Coronary artery (tissue), 2 donors: ENCODE data around the gene C11orf98.
A peak's percentile ranks its signal among the peaks of the same experiment; 100 is the strongest.
"Not testable (repeated sequence)": the region's sequence is repeated elsewhere in the genome, so short reads cannot be mapped to it uniquely, and the experiment has no call there.

Source experiments
- DNase-seq: peaks from one replicate; pipeline ENCODE4 v3.0.0-alpha.2; 2017; ENCODE audit warnings: low spot score
- H3K27ac ChIP-seq, 2 donors: fragments of 200-600 bp; sonication (generic); one replicate each; pipeline ENCODE4 v1.5.1; 2016 to 2019
- H3K4me3 ChIP-seq: fragments of 200-600 bp; sonication (generic); 2 replicates; pipeline ENCODE4 v1.5.1; 2016; ENCODE audit warnings: mild to moderate bottlenecking, moderate library complexity
- CTCF ChIP-seq: fragments of 200-600 bp; sonication (generic); IDR thresholded peaks from one replicate; pipeline ENCODE4 v1.5.1; 2019; ENCODE audit warnings: antibody characterized with exemption

The C11orf98 gene

DNA sequence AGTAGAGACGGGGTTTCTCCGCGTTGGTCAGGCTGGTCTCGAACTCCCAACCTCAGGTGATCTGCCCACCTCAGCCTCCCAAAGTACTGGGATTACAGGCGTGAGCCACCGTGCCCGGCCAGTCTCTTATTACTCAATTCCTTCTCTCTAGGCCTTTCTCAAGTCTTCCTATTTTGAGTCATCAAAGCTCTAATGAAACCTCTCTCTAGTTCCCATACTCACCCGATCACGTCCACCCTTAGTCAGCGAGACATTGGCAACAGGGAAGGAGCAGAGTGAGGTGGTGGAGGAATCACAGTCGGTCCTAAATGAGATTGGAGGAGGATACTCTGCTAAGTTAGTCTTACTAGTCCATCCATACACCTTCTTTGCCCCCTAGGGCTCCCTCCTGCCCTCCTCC lies 37.2 kb upstream of the C11orf98 start:
- H3K27ac ChIP-seq: no peak overlapping the region

DNA sequence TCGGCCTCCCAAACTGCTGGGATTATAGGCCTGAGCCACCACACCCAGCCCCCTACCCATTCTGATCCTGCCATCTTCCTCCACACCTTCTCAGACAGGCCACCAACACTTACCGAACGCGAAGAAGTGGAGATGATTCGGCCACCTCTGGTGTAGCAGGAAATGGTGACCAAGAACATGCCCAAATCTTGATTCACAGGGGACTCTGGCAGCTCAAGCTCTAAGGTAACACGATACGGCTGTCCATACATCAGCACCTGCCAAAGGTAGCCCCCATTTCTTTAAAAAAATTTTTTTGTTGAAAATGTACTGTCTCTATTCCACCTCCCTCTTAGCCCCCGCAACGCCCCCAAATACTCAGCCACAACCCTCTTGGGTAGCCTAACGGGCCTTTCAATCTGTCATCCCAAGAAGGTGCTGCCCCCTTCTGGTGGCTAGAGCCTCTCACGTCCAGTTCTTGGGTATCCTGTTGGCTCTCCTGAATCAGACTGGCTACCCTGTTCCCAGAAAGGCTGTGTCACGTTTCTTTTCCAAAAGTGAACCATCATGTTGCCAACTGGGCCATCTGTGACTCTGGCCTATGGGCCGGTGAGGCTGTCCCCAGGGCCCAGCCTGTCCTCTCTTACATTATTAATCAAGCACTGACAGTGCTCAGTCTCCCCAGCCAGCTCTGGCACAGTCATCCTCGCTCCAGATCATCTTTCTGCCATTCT lies 29.6 kb upstream of the C11orf98 start:
- Histone ChIP-seq H3K27ac (no peak overlapping the region), H3K4me3 (no peak overlapping the region)
- peak; percentile 74 for TF ChIP-seq CTCF
- DNase-seq: peak; percentile 82

More for the DNA sequence above, 37.2 kb upstream of the C11orf98 start:
- H3K4me3 ChIP-seq: no peak overlapping the region
- DNase-seq: no peak
- TF ChIP-seq CTCF: no peak

DNA sequence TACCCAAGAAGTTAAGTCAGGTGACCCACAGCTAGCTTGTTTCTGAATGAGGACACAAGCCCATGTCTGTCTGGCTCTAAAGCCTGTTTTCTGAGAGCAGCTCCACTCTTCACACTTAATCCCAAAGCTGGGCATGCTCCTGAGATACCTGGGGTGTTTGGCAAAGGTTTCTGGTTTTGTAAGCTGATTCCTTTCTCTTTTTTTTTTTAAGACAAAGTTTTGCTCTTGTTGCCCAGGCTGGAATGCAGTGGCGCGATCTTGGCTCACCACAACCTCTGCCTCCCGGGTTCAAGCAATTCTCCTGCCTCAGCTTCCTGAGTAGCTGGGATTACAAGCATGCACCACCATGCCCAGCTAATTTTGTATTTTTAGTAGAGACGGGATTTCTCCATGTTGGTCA lies 28.6 kb upstream of the C11orf98 start:
- DNase-seq, H3K4me3 ChIP-seq, H3K27ac ChIP-seq: not testable (repeated sequence)

- Histone ChIP-seq H3K4me3 (peak within 1 kb of the TSS; percentile 45), H3K27ac (peak within 1 kb of the TSS; percentile 42 to 74)
- DNase-seq: peak; percentile 83
- no peak for TF ChIP-seq CTCF
Observed at GRCh38 chr11:62689421-62690183, 24.6 kb upstream of the C11orf98 start, which contains the start of gene LRRN4CL. Gene LRRN4CL, minus strand, starts transcription at chr11:62689530. Its CDS starts 1,022 bp downstream, at chr11:62688508.

GRCh38 chr11:62688491-62688890 lies 23.5 kb upstream of the C11orf98 start:
- peak overlapping the region in 1 of 2 donors; percentile 23 for H3K27ac ChIP-seq
- TF ChIP-seq CTCF: no peak
- no peak for DNase-seq
- H3K4me3 ChIP-seq: peak overlapping the region; percentile 39

- H3K27ac ChIP-seq: peak overlapping the region in 1 of 2 donors; percentile 23
- no peak for DNase-seq
- no peak for TF ChIP-seq CTCF
- H3K4me3 ChIP-seq: peak overlapping the region; percentile 39
Observed at GRCh38 chr11:62687508-62688396, 22.7 kb upstream of the C11orf98 start.

GRCh38 chr11:62682518-62682917 lies 17.5 kb upstream of the C11orf98 start:
- no peak overlapping the region for H3K4me3 ChIP-seq
- H3K27ac ChIP-seq: no peak overlapping the region
- DNase-seq: no peak
- no peak for TF ChIP-seq CTCF
